HepG2 (cell line): ENCODE results near the gene ARSB. TPM values are rescaled to one million over a fixed set of nuclear protein-coding genes. Genes with fewer than 3 reads are reported as not detected.

Experiments
- KLF9 ChIP-seq: IDR thresholded peaks from 2 replicates; pipeline ENCODE4 v1.6.1; 2016; ENCODE audit warnings: low read depth
- ZFP37 ChIP-seq: sonication (generic); formaldehyde crosslinking; IDR thresholded peaks from 2 replicates; pipeline ENCODE4 v1.4.0; 2020; ENCODE audit warnings: missing genetic modification reagents, borderline replicate concordance
- ZNF496 ChIP-seq: sonication (generic); formaldehyde crosslinking; IDR thresholded peaks from 2 replicates; pipeline ENCODE4 v1.8.1; 2023; ENCODE audit warnings: mild to moderate bottlenecking, moderate library complexity, missing genetic modification reagents; ENCODE audit not compliant: insufficient replicate concordance
- polyA plus RNA-seq, 8 experiments: library from polyadenylated mRNA; depleted of rRNA in 3 of 8; stranded (reverse) in 7 of 8; unstranded in 1 of 8; fragments of >200 nt; fragmentation: Illumina TruSeq in 4 of 8; extraction: Trizol in 4 of 8; gene quantifications; 2 replicates each; pipeline versions ENCODE4 v1.2.1 to v1.2.3, GENCODE V29; 2011 to 2016; ENCODE audit warnings: low read depth in 4 of 8, missing spikeins in 1 of 8, mixed read lengths in 1 of 8; ENCODE audit not compliant: insufficient read depth in 1 of 8
- total RNA-seq, 5 experiments: library from RNA; depleted of rRNA; stranded (reverse); fragments of >200 nt; fragmentation: Illumina TruSeq; extraction: Trizol; gene quantifications; 2 replicates each; pipeline ENCODE4 v1.2.3, GENCODE V29; 2016; ENCODE audit warnings: low read depth in 1 of 5
- TF ChIP-seq, protein P1 (sequence below): sonication (generic); formaldehyde crosslinking; IDR thresholded peaks from 2 replicates; pipeline ENCODE4 v1.5.1; 2020; ENCODE audit warnings: mild to moderate bottlenecking, missing genetic modification reagents, borderline replicate concordance
- TF ChIP-seq, protein P2 (sequence below): sonication (generic); formaldehyde crosslinking; IDR thresholded peaks from 2 replicates; pipeline ENCODE4 v1.8.1; 2023; ENCODE audit warnings: mild to moderate bottlenecking, moderate library complexity, missing genetic modification reagents

ARSB gene
- total and polyA plus RNA-seq, 2 of the 13 experiments (the other 11 are each of a cell fraction or from before 2014, with no cell fraction given), result 52.6 to 66.4 TPM

DNA sequence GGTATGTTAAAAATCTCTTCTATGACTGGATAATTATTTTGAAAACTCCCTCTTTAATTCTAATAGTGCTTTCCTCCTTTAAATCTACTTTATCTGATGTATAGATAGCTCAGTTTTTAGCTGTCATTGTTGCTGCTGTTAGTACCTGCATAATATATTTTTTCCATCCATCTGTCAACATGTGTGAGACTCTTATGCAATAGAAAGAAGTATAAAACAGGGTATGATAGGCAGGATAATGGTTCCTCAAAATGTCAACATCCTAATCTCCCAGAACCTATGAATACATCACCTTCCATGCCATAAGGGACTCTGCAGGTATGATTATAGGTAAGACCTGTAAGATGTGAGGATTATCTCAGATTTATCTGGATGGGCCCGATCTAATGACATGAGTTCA, 199.7 kb downstream of the ARSB start (continued):
- TF ChIP-seq, protein P1, sequence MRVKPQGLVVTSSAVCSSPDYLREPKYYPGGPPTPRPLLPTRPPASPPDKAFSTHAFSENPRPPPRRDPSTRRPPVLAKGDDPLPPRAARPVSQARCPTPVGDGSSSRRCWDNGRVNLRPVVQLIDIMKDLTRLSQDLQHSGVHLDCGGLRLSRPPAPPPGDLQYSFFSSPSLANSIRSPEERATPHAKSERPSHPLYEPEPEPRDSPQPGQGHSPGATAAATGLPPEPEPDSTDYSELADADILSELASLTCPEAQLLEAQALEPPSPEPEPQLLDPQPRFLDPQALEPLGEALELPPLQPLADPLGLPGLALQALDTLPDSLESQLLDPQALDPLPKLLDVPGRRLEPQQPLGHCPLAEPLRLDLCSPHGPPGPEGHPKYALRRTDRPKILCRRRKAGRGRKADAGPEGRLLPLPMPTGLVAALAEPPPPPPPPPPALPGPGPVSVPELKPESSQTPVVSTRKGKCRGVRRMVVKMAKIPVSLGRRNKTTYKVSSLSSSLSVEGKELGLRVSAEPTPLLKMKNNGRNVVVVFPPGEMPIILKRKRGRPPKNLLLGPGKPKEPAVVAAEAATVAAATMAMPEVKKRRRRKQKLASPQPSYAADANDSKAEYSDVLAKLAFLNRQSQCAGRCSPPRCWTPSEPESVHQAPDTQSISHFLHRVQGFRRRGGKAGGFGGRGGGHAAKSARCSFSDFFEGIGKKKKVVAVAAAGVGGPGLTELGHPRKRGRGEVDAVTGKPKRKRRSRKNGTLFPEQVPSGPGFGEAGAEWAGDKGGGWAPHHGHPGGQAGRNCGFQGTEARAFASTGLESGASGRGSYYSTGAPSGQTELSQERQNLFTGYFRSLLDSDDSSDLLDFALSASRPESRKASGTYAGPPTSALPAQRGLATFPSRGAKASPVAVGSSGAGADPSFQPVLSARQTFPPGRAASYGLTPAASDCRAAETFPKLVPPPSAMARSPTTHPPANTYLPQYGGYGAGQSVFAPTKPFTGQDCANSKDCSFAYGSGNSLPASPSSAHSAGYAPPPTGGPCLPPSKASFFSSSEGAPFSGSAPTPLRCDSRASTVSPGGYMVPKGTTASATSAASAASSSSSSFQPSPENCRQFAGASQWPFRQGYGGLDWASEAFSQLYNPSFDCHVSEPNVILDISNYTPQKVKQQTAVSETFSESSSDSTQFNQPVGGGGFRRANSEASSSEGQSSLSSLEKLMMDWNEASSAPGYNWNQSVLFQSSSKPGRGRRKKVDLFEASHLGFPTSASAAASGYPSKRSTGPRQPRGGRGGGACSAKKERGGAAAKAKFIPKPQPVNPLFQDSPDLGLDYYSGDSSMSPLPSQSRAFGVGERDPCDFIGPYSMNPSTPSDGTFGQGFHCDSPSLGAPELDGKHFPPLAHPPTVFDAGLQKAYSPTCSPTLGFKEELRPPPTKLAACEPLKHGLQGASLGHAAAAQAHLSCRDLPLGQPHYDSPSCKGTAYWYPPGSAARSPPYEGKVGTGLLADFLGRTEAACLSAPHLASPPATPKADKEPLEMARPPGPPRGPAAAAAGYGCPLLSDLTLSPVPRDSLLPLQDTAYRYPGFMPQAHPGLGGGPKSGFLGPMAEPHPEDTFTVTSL, result no peak
- TF ChIP-seq, protein P2, sequence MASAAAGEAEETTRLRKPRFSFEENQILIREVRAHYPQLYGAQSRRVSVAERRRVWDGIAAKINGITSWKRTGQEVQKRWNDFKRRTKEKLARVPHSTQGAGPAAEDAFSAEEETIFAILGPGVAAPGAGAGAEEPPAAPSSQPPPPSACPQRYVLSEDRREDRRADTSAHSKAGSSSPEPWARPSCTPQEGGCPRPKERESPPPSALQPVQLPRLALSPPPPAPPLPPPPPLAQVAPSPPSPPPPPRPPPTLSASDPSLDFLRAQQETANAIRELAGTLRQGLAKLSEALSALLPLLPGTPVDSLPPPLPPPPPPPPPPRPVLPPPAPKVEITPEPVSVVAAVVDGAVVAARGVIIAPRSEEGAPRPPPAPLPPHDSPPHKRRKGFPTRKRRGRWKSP (CRISPR knock-in tag), result no peak
- TF ChIP-seq ZNF496 (CRISPR knock-in tag), result no peak
- no peak for TF ChIP-seq ZFP37 (CRISPR knock-in tag)
- no peak for TF ChIP-seq KLF9 (CRISPR knock-in tag)
- TF ChIP-seq, all 625 proteins: peak for 0
